HG03575 (cell line): ENCODE data around the gene SGF29.
"Not testable (repeated sequence)": the region's sequence is repeated elsewhere in the genome, so short reads cannot be mapped to it uniquely, and the experiment has no call there.

ENCODE experiments used
- ATAC-seq: cut with Tn5 transposase; IDR thresholded peaks from one replicate; pipeline ENCODE4 v1.9.1; 2021; ENCODE audit not compliant: unreplicated experiment, insufficient number of reproducible peaks, low FRiP score; ENCODE audit errors: extremely low read depth

SGF29 gene

DNA sequence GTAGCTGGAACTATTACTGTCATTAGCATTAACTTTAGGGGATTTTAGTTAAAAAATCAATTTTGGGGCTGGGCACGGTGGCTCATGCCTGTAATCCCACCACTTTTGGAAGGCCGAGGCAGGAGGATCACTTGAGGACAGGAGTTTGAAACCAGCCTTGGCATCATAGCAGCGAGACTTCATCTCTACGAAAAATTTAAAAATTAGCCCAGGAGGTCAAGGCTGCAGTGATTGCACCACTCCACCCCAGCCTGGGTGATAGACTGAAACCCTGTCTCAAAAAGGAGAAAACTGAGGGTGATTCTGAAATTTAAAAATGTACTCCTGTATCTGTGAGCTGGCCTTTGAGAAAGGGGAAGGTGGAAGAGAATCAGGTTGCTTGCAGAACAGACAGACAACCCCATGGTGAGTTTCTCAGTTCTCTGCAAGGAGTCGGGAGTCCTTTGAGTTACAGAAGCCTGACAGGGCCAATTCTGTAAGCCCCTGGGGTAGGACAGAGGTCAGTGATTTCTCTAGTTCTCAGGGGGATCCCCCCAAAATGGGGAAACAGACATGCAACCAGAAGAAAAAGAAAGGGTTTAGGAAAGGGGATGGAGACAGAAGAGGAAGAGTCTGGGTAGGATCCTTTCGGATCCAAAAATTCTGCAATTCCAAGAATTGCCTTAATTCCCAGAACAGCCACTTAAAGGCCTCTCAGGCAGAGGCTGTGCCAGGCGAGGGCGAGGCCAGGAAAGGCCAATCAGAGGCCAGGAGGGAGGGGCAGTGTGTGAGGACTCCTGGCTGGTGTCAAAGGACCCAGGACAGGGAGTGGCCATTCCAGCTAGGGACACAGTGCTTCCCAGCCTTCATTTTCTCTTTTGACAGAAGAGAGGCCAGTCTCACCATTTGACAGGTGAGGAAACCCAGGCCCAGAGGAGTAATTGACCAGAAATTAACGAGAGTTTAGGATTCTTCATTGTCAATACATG lies 21.7 kb upstream of the SGF29 start:
- no peak for ATAC-seq

DNA sequence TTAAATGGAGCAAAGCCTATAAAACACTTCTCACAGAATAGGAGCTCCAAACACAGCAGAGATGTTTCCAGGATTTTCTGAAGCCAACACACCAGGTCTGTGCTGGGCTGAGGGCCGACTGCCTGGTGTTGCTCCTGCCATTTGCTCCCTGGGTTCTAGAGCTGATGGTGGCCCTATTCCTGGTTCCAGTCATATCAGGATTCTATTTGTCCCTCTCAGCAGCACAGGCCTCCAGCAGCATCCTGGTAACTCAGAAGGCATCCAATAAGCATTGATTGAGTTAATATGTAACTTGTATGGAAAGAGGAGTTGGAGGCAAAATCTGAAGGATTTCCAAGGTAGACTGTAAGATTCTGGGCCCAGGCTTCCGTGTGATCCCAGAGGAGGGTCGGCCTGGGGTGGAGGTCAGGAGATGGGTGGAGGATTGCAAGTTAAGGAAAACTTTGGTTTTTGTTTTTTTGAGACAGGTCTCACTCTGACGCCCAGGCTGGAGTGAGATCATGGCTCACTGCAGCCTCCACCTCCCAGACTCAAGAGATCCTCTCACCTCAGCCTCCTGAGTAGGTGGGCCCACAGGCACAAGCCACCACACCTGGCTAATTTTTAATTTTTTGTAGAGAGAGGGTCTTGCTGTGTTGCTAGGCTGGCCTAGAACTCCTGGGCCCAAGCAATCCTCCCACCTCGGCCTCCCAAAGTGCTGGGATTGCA lies 20.6 kb upstream of the SGF29 start:
- no peak for ATAC-seq

DNA sequence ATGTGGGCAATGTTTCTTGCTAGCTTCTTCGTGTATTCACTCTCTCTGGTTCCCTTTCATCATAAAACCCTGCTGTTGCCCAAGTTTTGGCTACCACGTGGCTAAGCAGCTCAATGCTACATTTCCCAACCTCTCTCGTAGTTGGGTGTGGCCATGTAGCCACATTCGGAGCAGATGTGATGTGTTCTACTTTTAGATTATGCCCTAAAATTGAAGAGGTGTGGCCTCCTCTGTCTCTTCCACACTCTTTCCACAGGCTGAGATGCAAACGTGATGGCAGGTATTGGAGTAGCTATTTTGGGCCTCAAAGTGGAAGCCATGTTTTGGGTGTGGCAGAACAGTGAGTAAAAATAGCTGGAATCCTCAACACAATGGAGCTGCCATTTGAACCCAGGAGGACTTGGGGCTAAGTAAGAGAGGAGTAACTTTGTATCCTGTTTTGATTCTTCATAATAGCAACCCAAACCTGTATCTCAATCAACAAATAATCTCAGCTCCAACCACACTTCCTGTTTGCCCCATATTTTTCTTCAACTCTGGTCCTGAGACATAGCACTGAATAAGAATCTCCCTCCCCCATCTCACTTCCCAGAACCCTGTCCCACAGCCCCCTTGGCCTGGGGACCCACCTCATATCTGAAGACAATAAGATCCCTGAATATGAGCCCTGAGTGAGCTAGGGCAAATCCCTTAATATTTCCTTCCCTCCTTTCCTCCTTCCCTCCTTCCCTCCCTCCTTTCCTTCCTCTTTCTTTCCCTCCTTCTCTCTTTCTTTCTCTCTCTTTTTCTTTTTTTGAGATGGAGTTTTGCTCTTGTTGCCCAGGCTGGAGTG lies 19.0 kb upstream of the SGF29 start:
- ATAC-seq: no peak

DNA sequence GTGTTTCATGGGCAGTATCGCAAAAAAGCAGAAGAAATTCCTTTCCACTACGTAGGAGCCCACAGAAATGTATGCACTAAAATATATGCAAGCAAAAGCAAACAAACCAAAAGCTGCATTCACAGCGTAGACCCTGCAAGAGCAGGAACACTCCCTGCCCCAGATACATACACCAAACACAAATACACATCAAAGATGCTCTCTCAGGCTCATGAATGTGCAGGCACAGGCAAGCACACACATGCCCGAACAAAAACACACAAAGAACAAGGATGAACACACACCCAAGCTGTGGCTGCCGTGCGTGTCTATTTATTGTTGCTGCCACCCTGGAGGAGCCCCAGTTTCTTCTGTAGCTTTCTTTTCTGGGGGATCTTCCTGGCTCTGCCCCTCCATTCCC lies 16.6 kb upstream of the SGF29 start:
- no peak for ATAC-seq

DNA sequence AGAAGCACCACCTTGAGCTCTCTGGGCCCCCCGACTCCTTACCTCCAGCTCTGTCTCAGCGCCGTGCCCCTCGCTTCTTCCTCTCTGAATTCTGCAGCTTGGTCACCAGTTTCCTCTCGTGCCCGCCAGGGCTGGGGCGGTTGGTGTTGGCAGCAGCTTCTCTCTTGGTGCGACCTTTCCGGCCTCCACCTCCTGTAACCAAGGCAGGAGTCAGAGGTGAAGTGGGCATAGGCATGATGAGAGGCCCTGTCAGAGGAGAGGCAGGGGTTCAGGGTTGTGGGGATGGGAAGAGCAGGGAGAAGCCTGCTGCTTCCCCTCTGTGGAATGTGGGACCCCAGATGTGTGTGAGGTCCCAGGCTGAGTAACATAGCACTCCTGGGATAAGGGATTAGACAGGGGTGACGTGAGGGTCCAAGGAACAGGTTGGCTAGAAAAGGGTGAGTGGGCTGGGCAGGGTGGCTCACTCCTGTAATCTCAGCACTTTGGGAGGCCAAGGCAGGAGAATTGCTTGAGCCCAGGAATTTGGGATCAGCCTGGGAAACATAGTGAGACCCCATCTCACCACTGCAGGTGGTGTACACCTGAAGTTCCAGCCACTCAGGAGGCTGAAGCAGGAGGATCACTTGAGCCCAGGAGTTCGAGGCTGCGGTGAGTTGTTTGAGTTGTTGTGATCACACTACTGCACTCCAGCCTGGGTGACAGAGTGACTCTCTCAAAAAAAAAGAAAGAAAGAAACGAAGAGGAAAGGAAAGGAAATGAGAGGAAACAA lies 15.6 kb upstream of the SGF29 start:
- ATAC-seq: no peak

DNA sequence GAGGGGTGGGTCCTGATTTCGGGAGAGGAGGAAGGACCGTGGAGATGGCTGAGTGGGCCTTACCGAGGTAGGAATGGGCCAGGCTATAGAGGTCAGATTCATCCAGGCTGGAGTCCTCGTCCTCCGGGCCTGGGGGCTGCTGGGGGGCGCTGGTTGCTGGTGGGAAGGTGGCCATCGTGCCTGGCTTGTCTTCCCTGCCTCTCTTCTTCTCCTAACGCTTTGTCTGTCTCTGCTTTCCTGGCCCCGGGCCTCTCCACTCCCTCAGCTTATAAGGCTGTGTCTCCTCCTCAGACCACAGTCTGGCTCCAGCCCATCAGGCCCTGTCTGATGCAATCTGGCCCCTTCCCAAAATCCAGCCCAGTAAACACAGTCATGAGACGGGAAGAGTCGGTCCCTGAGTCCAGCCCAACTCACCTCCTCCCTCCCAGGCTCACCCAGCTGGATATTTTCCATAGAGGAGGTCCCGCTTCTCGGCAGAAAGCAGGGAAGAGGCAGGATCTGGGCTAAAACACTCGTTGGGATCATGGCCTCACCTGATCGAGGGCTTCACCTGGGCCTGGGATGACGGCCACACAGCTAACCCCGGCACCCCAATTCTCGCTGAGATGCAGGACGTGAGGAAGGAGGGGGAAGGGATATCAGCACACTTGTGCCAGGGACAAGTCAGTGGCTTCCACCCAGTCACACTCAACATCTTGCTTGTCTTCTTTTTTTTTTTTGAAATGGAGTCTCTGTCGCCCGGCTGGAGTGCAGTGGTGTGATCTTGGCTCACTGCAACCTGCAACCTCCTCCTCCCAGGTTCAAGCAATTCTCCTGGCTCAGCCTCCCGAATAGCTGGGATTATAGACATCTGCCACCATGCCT lies 14.8 kb upstream of the SGF29 start, which contains the start of gene NUPR1:
Gene NUPR1, minus strand, starts transcription at position 242 of the 864 bp plus-strand sequence. Its CDS starts 67 bp downstream, at position 175.
- no peak for ATAC-seq

DNA sequence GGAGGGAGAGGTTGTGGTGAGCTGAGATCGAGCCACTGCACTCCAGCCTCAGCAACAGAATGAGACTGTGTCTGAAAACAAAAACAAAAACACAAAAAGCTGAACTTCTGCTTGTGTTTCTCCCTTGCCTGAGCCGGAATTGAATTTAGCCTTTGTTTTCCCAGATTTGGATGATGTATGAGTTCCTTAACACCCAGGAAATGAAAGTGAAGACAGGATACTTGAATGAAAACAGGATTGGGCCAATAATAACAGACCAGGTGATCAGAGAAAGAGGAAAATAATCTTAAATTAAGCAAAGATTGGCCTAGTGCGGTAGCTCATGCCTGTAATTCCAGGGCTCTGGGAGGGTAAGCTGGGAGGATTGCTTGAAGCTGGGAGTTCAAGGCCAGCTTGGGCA lies 13.4 kb upstream of the SGF29 start:
- no peak for ATAC-seq

DNA sequence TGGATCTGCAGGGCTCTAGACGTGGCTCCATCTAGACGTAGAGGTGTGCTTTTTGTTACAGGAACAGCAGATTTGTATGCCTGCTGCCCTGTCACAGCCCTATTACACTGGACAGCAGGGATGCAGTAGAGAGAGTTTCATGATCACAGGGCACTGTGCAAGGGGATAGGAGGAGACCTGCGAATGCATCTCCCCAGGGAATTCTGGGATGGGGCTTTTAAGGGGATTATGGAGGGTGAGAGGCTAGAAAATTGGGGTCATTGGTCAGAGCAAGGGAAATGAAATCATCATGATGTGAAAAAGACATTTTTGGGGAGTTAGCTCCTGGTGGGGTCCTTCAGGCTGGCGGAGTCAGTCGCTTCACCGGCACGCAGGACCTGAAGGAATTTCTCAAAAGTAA lies 11.1 kb upstream of the SGF29 start:
- no peak for ATAC-seq

DNA sequence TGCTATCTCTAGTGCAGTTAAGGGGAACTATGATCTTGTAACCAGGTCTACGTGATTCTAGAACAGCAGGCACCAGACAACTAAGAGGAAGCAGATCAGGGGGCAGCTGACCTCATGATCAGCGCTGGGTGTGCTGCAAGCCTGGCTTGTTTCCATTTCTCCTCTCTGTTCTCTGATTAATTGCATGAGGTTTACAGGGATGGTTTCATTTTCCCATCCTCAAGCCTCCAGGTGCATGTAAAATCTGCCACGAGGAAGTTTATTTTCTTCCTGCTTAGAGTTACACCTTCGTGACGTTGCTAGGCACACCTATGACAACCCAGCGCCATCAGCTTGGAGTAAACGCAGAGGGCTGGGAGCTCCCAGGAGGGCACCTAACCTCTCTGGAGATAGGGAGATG lies 10.6 kb upstream of the SGF29 start:
- ATAC-seq: no peak

DNA sequence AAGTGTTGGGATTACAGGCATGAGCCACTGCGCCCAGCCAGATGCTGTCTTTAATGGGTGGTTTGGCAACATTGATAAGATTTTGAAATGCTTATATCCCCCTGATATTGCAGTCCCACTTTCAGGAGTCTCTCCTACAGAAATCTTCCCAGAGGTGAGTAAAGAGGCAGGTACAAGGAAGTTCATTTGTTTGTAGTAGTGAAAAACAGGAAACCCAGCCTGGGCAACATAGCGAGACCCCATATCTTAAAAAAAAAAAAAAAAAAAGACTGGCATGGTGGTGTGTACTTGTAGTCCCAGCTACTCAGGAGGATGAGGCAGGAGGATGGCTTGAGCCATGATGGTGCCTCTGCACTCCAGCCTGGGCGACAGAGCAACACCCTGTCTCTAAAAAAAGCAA lies 8.7 kb upstream of the SGF29 start:
- ATAC-seq: no peak

DNA sequence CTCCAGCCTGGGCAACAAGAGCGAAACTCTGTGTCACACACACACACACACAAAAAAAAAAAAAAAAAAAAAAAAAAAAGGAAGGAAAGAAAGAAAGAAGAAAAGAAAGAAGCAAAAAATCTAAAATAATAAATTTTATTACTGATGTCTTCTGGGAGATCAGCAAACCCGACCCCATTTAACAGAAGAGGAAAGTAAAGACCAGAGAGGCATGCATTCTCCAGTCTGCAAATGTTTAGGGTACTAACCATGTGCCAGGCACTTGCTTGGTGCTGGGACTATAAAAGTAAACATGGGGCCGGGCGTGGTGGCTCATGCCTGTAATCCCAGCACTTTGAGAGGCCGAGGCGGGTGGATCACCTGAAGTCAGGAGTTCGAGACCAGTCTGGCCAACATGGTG lies 7.8 kb upstream of the SGF29 start:
- ATAC-seq: not testable (repeated sequence)

DNA sequence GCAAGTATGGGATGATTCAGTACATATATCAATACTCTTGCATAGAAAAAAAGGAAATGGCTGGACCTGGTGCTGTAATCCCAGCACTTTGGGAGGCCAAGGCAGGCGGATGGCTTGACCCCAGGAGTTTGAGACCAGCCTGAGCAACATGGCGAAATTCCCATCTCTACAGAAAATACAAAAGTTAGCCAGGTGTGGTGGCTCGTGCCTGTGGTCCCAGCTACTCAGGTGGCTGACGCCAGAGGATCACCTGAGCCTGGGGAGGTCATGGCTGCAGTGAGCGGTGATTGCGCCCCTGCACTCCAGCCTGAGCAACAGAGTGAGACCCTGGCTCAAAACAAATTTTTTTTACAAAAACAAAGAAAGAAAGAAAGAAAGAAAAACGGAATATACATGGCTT lies 7.1 kb upstream of the SGF29 start:
- ATAC-seq: no peak

DNA sequence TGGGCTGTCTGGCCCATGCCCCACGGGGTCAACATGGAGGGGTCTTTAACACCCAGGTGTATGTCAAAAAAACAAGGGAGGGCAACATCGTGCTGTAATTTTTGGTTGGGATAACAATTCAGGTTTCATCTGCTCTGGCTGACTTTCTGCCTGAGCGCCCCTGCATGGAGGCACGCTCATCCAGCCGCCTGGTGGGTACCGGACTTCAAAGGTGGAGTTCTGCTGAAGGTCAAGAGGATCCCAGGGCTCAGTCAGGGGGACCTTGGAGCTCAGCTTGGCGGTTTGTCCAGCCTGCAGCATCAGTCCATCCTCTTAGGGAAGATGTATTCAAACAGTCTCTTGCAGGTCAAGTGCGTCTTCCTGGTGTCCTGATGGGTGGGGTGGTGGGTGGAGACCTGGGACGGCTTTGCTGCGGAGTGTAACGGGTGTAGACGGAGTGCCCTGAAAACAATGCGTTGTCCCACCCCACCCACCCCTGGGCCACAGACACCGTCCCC lies 5.4 kb upstream of the SGF29 start:
- no peak for ATAC-seq

DNA sequence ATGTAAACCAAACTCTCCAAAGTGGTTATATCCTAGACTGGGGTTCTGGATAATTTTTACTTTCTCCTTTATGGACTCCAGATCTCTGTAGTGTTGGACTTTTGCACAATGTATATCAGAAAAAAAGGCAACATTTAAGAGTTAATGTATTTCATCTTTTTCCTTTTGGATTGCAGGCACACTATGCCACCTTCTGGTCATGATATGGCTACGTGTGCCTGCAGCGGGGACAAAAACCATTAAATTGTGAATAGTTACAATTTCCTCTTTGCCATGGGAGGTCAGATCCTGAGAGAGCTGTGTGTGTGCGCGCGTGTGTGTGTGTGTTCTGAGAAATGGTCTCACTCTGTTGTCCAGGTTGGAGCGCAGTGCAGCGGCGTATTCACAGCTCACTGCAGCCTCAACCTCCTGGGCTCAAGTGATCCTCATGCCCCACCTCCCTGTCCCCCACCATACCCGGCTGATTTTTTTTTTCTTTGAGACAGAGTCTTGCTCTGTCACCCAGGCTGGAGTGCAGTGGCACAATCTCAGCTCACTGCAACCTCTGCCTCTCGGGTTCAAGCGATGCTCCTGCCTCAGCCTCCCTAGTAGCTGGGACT lies 4.3 kb upstream of the SGF29 start:
- ATAC-seq: no peak

DNA sequence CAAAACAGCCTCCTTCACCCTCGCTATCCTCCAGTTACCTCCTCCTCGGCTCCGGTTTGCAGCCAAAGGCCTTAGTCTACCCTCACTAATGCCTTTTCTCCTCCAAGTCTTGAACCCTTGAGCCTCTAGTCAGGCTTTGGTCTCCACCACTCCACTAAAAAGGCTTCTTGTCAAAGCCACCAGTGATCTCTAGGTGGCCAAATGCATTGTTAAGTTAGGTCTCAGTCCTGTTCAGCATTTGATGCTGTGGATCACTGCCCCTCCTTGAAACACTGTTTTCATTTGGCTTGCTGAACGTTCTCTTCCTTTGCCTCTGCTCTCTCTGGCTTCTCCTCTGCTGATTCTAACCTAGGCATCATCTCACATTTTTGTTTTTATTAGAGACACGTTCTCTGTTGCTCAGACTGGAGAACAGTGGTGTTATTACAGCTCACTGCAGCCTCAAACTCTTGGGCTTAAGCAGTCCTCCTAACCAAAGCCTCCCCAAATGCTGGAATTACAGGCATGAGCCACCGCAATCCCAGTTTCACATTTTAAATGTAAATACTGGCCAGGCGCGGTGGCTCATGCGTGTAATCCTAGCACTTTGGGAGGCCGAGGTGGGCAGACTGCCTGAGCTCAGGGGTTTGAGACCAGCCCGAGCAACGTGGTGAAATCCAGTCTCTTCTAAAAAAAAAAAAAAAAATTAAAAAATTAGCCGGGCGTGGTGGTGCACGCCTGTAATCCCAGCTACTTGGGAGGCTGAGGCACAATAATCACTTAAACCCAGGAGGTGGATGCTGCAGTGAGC lies 1.1 kb downstream of the SGF29 start:
- ATAC-seq: no peak

DNA sequence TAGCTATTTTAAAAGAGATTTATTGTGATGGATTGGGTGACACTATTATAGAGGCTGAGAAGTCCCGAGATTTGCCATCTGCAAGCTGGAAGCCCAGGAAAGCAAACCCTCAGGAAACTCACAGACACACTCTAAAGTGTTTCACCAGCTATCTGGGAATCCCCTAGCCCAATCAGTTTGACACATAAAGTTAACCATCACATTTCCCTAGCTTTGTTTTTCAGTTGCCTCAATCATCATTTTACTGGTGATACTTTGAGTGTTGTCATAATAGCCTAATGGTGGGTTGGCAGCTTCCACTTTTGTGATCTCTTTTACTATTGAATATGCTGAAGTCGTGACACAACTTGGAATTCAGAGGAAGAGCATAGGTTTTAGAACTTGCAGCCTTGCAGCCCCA lies 1.8 kb downstream of the SGF29 start:
- no peak for ATAC-seq

DNA sequence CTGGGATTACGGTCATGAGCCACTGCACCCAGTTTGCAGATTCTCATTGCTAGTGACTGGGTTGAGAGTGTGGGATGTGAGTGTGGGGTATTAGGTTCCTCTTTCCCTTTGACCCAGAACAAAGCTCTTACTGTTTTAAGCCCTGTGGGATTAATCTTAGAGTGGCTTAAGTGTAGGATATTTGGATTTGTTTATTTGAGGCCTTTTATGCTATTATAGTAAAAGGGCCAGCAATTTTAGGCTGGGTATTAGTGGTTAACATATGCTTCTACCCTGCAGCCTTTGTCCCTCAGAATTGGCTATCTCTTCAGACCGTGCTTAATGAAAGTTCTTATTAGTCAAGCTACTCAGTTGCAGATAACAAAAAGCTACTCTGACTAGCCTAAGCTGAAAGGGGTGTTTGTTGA lies 3.2 kb downstream of the SGF29 start:
- no peak for ATAC-seq
